AG04450 (cell line): ENCODE measurements around the gene MATR3. TPM values are rescaled to one million over a fixed set of nuclear protein-coding genes. Genes with fewer than 3 reads are reported as not detected.

Experiments
- CTCF ChIA-PET: fragments of 300-600, 350-600 bp; formaldehyde crosslinking; extraction: SDS; loops from one replicate; lab custom pipeline; 2022; ENCODE audit warnings: antibody characterized with exemption, inconsistent platforms; lab: Charles Lee
- POLR2A ChIA-PET: fragments of 350-600 bp; formaldehyde crosslinking; extraction: SDS; loops from one replicate; lab custom pipeline; 2021; ENCODE audit warnings: antibody characterized with exemption, inconsistent platforms; lab: Yijun Ruan, JAX
- DNase-seq: peaks from one replicate; pipeline ENCODE4 v3.0.0-alpha.2; 2011; ENCODE audit warnings: low read depth, low spot score
- H3K27ac ChIP-seq: one replicate; pipeline ENCODE4 v1.5.1; 2012; ENCODE audit warnings: low read depth, low read length, control low read depth
- H3K27me3 ChIP-seq: one replicate; pipeline ENCODE4 v1.6.0; 2012; ENCODE audit warnings: low read length; ENCODE audit not compliant: control insufficient read depth, insufficient read depth
- H3K4me3 ChIP-seq: 2 replicates; pipeline ENCODE4 v1.5.1; 2011; ENCODE audit warnings: mild to moderate bottlenecking, low read depth, low read length, control low read depth
- H3K9me3 ChIP-seq: 2 replicates; pipeline ENCODE4 v1.5.1; 2012; ENCODE audit warnings: low read length; ENCODE audit not compliant: control insufficient read depth, insufficient read depth
- polyA plus RNA-seq: library from polyadenylated mRNA; depleted of rRNA; stranded (reverse); fragments of >200 nt; gene quantifications from 2 replicates; pipeline ENCODE4 v1.2.3, GENCODE V29; 2011
- TF ChIP-seq, protein P1 (sequence below): IDR thresholded peaks from 2 replicates; pipeline ENCODE4 v1.5.1; 2011; ENCODE audit warnings: low read depth, low read length, control low read depth, inconsistent platforms

The MATR3 gene
- polyA plus RNA-seq, 1 experiment = 166 TPM

DNA sequence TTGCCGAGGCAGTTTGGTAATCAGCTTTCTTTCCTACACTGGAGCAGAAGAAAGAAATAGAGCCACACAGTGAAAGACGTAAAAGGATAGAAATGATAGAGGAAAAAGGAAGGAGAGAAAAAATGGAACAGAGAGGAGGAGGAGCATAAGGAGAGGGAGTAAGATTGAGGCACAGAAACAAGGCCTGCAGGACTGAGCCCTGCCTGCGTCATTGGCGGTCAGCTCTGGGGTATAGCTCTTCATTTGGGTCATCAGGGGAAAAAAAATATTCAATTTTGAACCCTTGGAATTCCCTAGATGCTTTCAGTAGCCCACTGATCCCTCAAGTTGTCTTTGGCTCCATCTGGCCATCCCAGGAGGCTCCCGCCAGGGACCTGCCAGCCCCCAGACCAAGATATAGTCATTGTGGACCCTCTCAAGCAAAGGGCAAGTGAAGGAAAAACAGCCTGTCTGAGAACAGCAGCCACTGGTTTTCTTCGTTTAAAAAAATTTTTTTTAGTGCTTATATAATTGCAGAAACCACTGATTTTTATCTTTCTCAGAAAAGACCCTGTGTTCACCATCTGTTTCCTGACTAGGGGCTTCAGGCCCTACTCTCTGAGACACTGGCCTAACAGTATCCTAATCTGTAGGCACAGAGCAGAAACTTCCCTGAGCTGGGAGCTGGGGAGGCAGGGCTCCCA lies 31.3 kb upstream of the MATR3 start:
- no peaks in the 10 kb centered on the region for H3K9me3 ChIP-seq
- CTCF ChIA-PET = interaction anchor here (0.6 to 2.1 kb wide), 17 partner anchors 51 to 813 kb away, joined by 3 to 17 read pairs (median 3); partner anchors contain the start of genes HSPA9 and SIL1
- no peak overlapping the region for H3K4me3 ChIP-seq
- no peak for DNase-seq
- TF ChIP-seq, protein P1, sequence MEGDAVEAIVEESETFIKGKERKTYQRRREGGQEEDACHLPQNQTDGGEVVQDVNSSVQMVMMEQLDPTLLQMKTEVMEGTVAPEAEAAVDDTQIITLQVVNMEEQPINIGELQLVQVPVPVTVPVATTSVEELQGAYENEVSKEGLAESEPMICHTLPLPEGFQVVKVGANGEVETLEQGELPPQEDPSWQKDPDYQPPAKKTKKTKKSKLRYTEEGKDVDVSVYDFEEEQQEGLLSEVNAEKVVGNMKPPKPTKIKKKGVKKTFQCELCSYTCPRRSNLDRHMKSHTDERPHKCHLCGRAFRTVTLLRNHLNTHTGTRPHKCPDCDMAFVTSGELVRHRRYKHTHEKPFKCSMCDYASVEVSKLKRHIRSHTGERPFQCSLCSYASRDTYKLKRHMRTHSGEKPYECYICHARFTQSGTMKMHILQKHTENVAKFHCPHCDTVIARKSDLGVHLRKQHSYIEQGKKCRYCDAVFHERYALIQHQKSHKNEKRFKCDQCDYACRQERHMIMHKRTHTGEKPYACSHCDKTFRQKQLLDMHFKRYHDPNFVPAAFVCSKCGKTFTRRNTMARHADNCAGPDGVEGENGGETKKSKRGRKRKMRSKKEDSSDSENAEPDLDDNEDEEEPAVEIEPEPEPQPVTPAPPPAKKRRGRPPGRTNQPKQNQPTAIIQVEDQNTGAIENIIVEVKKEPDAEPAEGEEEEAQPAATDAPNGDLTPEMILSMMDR = no peak
- H3K27ac ChIP-seq = no peak overlapping the region
- H3K27me3 ChIP-seq = peaks cover 4% of the 10 kb centered on the region
- POLR2A ChIA-PET = interaction anchor here (0.6 to 1.5 kb wide), 3 partner anchors 508 to 718 kb away, joined by 3 to 4 read pairs (median 4); no protein-coding TSS in a partner anchor

GRCh38 chr5:139262742-139263445 lies 30.6 kb upstream of the MATR3 start:
- Histone ChIP-seq H3K9me3 (no peaks in the 10 kb centered on the region), H3K27ac (no peak overlapping the region), H3K27me3 (peaks cover 4% of the 10 kb centered on the region), H3K4me3 (no peak overlapping the region)
- ChIA-PET CTCF (interaction anchor here (0.7 to 2.1 kb wide), 12 partner anchors 50 to 813 kb away, joined by 3 to 17 read pairs (median 4); partner anchors contain the start of gene SIL1), POLR2A (interaction anchor here (0.6 to 1.5 kb wide), 3 partner anchors 509 to 718 kb away, joined by 3 to 4 read pairs (median 4); no protein-coding TSS in a partner anchor)
- DNase-seq = peak; percentile 87
- TF ChIP-seq, protein P1 = peak; percentile 96

GRCh38 chr5:139263536-139263935 lies 30.0 kb upstream of the MATR3 start:
- no peak for DNase-seq
- CTCF ChIA-PET = no interaction called here
- H3K9me3 ChIP-seq = no peaks in the 10 kb centered on the region
- peaks cover 2% of the 10 kb centered on the region for H3K27me3 ChIP-seq
- no peak overlapping the region for H3K27ac ChIP-seq
- TF ChIP-seq, protein P1 = no peak
- POLR2A ChIA-PET = no interaction called here
- no peak overlapping the region for H3K4me3 ChIP-seq

DNA sequence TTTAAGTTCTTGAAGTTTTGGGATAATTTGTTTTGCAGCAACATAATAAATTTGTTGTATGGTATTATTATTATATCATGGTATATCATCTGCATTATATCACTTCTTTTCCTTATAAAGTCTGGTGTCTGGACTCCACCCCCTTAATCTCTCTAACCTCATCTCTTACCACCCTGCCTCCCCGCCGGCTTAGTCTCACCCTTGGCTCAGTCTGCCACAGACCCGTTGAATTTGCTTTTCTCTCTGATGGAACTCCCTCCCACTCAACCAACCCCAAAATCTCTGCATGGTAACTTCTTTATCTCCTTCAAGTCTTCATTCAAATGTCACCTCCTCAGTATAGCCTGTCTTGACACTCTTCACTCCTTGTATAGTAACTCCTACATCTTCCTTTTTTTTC lies 29.6 kb upstream of the MATR3 start:
- ChIA-PET CTCF (interaction anchor here (1.4 kb wide), 1 partner anchor 440 kb away, joined by 4 read pairs; no protein-coding TSS in a partner anchor), POLR2A (no interaction called here)
- Histone ChIP-seq H3K27me3 (no peaks in the 10 kb centered on the region), H3K27ac (no peak overlapping the region), H3K4me3 (no peak overlapping the region), H3K9me3 (no peaks in the 10 kb centered on the region)
- TF ChIP-seq, protein P1 = no peak
- DNase-seq = no peak

- ChIA-PET CTCF (interaction anchor here (1.4 kb wide), 1 partner anchor 441 kb away, joined by 4 read pairs; no protein-coding TSS in a partner anchor), POLR2A (no interaction called here)
- no peaks in the 10 kb centered on the region for H3K9me3 ChIP-seq
- H3K4me3 ChIP-seq = no peak overlapping the region
- no peaks in the 10 kb centered on the region for H3K27me3 ChIP-seq
- TF ChIP-seq, protein P1 = no peak
- no peak overlapping the region for H3K27ac ChIP-seq
- DNase-seq = no peak
These were observed 28.5 kb upstream of the MATR3 start for GRCh38 chr5:139265001-139265400.
